ENCODE data around the gene MALT1. TPM values are rescaled to one million over a fixed set of nuclear protein-coding genes. Genes with fewer than 3 reads are reported as not detected.

Gene MALT1
- total RNA-seq, 2 donors from 2014 or later, result 26.2 to 47.7 TPM

GRCh38 chr18:58787536-58788149 is 116.4 kb downstream of the MALT1 start:
- H3K27ac Mint-ChIP-seq, result no peak overlapping the region

GRCh38 chr18:58788470-58788869 is 117.2 kb downstream of the MALT1 start:
- DNase-seq (ENCODE audit: low spot score) (no peak), ATAC-seq (no peak)
- no peak overlapping the region for H3K27ac Mint-ChIP-seq
- H3K4me3 Mint-ChIP-seq, result no peak overlapping the region
- H3K9me3 Mint-ChIP-seq, result no peaks in the 10 kb centered on the region
- H3K27me3 Mint-ChIP-seq, result peaks cover 0 to 7% of the 10 kb centered on the region in 2 donors
- H3K4me1 Mint-ChIP-seq (ENCODE audit: low read depth in 2 of 2), result no peaks in the 10 kb centered on the region
- H3K36me3 Mint-ChIP-seq, result no peaks in the 10 kb centered on the region

More at GRCh38 chr18:58787536-58788149, 116.4 kb downstream of the MALT1 start:
- no peak for ATAC-seq
- H3K36me3 Mint-ChIP-seq, result no peaks in the 10 kb centered on the region
- H3K4me3 Mint-ChIP-seq, result no peak overlapping the region
- H3K27me3 Mint-ChIP-seq, result peaks cover 0 to 7% of the 10 kb centered on the region in 2 donors
- H3K9me3 Mint-ChIP-seq, result no peaks in the 10 kb centered on the region
- no peak for DNase-seq (ENCODE audit: low spot score)
- H3K4me1 Mint-ChIP-seq (ENCODE audit: low read depth in 2 of 2), result no peaks in the 10 kb centered on the region

- peaks cover 0 to 7% of the 10 kb centered on the region in 2 donors for H3K27me3 Mint-ChIP-seq
- DNase-seq (ENCODE audit: low spot score), result no peak
- no peaks in the 10 kb centered on the region for H3K4me1 Mint-ChIP-seq (ENCODE audit: low read depth in 2 of 2)
- no peak overlapping the region for H3K4me3 Mint-ChIP-seq
- H3K9me3 Mint-ChIP-seq, result no peaks in the 10 kb centered on the region
- no peak for ATAC-seq
- no peaks in the 10 kb centered on the region for H3K36me3 Mint-ChIP-seq
- H3K27ac Mint-ChIP-seq, result no peak overlapping the region
Observed at GRCh38 chr18:58788971-58789875, 118.0 kb downstream of the MALT1 start.

GRCh38 chr18:58789876-58790240 is 118.6 kb downstream of the MALT1 start:
- Mint-ChIP-seq H3K4me3 (no peak overlapping the region), H3K4me1 (ENCODE audit: low read depth in 2 of 2) (no peaks in the 10 kb centered on the region), H3K36me3 (no peaks in the 10 kb centered on the region), H3K9me3 (no peaks in the 10 kb centered on the region), H3K27me3 (peaks cover 0 to 7% of the 10 kb centered on the region in 2 donors), H3K27ac (no peak overlapping the region)
- ATAC-seq (no peak), DNase-seq (ENCODE audit: low spot score) (no peak)

GRCh38 chr18:58792086-58792485 is 120.8 kb downstream of the MALT1 start:
- H3K4me3 Mint-ChIP-seq, result no peak overlapping the region
- DNase-seq (ENCODE audit: low spot score), result no peak
- H3K36me3 Mint-ChIP-seq, result no peaks in the 10 kb centered on the region

GRCh38 chr18:58793361-58793760 is 122.1 kb downstream of the MALT1 start:
- Mint-ChIP-seq H3K27ac (no peak overlapping the region), H3K4me1 (ENCODE audit: low read depth in 2 of 2) (no peaks in the 10 kb centered on the region), H3K4me3 (no peak overlapping the region), H3K27me3 (peaks cover 0 to 5% of the 10 kb centered on the region in 2 donors), H3K36me3 (no peaks in the 10 kb centered on the region), H3K9me3 (no peaks in the 10 kb centered on the region)
- no peak for ATAC-seq
- no peak for DNase-seq (ENCODE audit: low spot score)

More at GRCh38 chr18:58792086-58792485, 120.8 kb downstream of the MALT1 start:
- H3K27me3 Mint-ChIP-seq, result peaks cover 0 to 7% of the 10 kb centered on the region in 2 donors
- no peaks in the 10 kb centered on the region for H3K4me1 Mint-ChIP-seq (ENCODE audit: low read depth in 2 of 2)
- no peak overlapping the region for H3K27ac Mint-ChIP-seq
- ATAC-seq, result no peak
- no peaks in the 10 kb centered on the region for H3K9me3 Mint-ChIP-seq

- Mint-ChIP-seq H3K9me3 (no peaks in the 10 kb centered on the region), H3K4me1 (ENCODE audit: low read depth in 2 of 2) (no peaks in the 10 kb centered on the region), H3K27ac (no peak overlapping the region), H3K4me3 (no peak overlapping the region), H3K36me3 (no peaks in the 10 kb centered on the region), H3K27me3 (peaks cover 0 to 3% of the 10 kb centered on the region in 2 donors)
- DNase-seq (ENCODE audit: low spot score) (no peak), ATAC-seq (no peak)
Observed at GRCh38 chr18:58796220-58796619, 125.0 kb downstream of the MALT1 start.

GRCh38 chr18:58800582-58800981 is 129.3 kb downstream of the MALT1 start:
- no peaks in the 10 kb centered on the region for H3K9me3 Mint-ChIP-seq
- H3K36me3 Mint-ChIP-seq, result no peaks in the 10 kb centered on the region
- DNase-seq (ENCODE audit: low spot score), result no peak
- H3K4me1 Mint-ChIP-seq (ENCODE audit: low read depth in 2 of 2), result no peaks in the 10 kb centered on the region
- H3K4me3 Mint-ChIP-seq, result no peak overlapping the region
- no peak for ATAC-seq
- peaks cover 3 to 7% of the 10 kb centered on the region in 2 donors for H3K27me3 Mint-ChIP-seq
- H3K27ac Mint-ChIP-seq, result no peak overlapping the region

- H3K4me3 Mint-ChIP-seq, result no peak overlapping the region
- DNase-seq (ENCODE audit: low spot score) (no peak), ATAC-seq (no peak)
- H3K4me1 Mint-ChIP-seq (ENCODE audit: low read depth in 2 of 2), result no peaks in the 10 kb centered on the region
- H3K9me3 Mint-ChIP-seq, result no peaks in the 10 kb centered on the region
- H3K36me3 Mint-ChIP-seq, result no peaks in the 10 kb centered on the region
- peaks cover 3 to 7% of the 10 kb centered on the region in 2 donors for H3K27me3 Mint-ChIP-seq
- H3K27ac Mint-ChIP-seq, result no peak overlapping the region
Observed at GRCh38 chr18:58802959-58803358, 131.7 kb downstream of the MALT1 start.

- no peak overlapping the region for H3K4me3 Mint-ChIP-seq
- H3K36me3 Mint-ChIP-seq, result no peaks in the 10 kb centered on the region
- no peaks in the 10 kb centered on the region for H3K4me1 Mint-ChIP-seq (ENCODE audit: low read depth in 2 of 2)
- ATAC-seq (no peak), DNase-seq (ENCODE audit: low spot score) (no peak)
- peaks cover 3 to 7% of the 10 kb centered on the region in 2 donors for H3K27me3 Mint-ChIP-seq
- H3K27ac Mint-ChIP-seq, result no peak overlapping the region
- H3K9me3 Mint-ChIP-seq, result no peaks in the 10 kb centered on the region
Observed at GRCh38 chr18:58803978-58804377, 132.7 kb downstream of the MALT1 start.

Other genes starting within 250 kb of the MALT1 start
- under 1 TPM; 0.17 to 0.78 TPM for gene ALPK2, start 42.4 kb upstream of the MALT1 start, total RNA-seq
- gene ZNF532, start 193.4 kb downstream of the MALT1 start, total RNA-seq, result 10 to 100 TPM in 1 of 2 donors, 1 to 10 TPM in 1; 3.3 to 19.3 TPM

Data from natural killer cell treated with Interleukin-12 subunit alpha and Interleukin-12 subunit beta and Interleukin-15 and Interleukin-18, amount 100 ng/mL, for 72 hours (primary cell).